Lower lobe of right lung (tissue), 2 donors: ENCODE data around the gene SPINK9. TPM values are rescaled to one million over a fixed set of nuclear protein-coding genes. Genes with fewer than 3 reads are reported as not detected.

Experiments
- ATAC-seq, 2 donors: fragments of 200-7000 bp; cut with Tn5 transposase; one replicate each; pipeline ENCODE4 v1.9.1; 2020 to 2022; ENCODE audit warnings: mild to moderate bottlenecking in 2 of 2, moderate library complexity in 2 of 2
- DNase-seq: peaks from one replicate; pipeline ENCODE4 v3.0.0-alpha.2; 2020
- H3K27ac ChIP-seq: fragments of 200-600 bp; one replicate; pipeline ENCODE4 v1.8.0; 2022
- H3K27me3 ChIP-seq: fragments of 200-600 bp; one replicate; pipeline ENCODE4 v1.8.0; 2022; ENCODE audit warnings: low read depth
- H3K36me3 ChIP-seq: fragments of 200-600 bp; one replicate; pipeline ENCODE4 v1.8.0; 2022; ENCODE audit warnings: mild to moderate bottlenecking
- H3K4me1 ChIP-seq: fragments of 200-600 bp; one replicate; pipeline ENCODE4 v1.8.0; 2022
- H3K4me3 ChIP-seq: fragments of 200-600 bp; one replicate; pipeline ENCODE4 v1.8.0; 2022; ENCODE audit warnings: mild to moderate bottlenecking
- H3K9me3 ChIP-seq: fragments of 200-600 bp; one replicate; pipeline ENCODE4 v1.8.0; 2022
- CTCF ChIP-seq: fragments of 200-600 bp; IDR thresholded peaks from one replicate; pipeline ENCODE4 v1.8.0; 2022; ENCODE audit warnings: antibody characterized with exemption, mild to moderate bottlenecking
- intact Hi-C: fragments of 100-400 bp; cut with DNase I; formaldehyde crosslinking; loops from one replicate; pipeline ENCODE4 v1.11.0; 2022
- total RNA-seq: library from RNA; stranded (reverse); fragmentation: NEBNext Ultra II Directional; extraction: Animal tissue kit (Norgen Biotek cat#: 25700); gene quantifications from one replicate; pipeline ENCODE4 v1.2.1, GENCODE V29; 2021
- donor health status: DM: no; HTN: yes; CAD: no; lungs with severe emphysema.

SPINK9 gene
- total RNA-seq, 1 donor from 2014 or later: not detected

DNA sequence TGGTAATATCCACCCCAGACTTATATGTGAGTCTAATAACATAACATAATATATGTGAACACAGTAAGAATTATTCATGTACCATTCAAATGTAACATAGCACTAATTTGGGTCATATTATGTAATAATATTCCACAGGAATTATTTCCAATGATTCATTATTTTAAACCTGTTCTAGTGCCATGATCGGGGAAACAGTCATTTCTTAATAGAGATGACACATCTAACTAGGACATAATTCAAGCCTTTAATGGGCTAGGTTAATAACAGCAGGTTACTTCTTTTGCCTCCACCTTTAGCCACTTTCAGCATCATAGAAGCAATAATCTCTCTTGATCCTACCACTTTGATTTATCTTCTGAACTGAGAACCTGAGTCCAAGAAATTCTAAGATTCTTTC lies 12.3 kb downstream of the SPINK9 start:
- ATAC-seq (no peak), DNase-seq (no peak)
- Histone ChIP-seq H3K27me3 (no peaks in the 10 kb centered on the region), H3K4me3 (no peak overlapping the region), H3K27ac (no peak overlapping the region), H3K36me3 (no peaks in the 10 kb centered on the region), H3K9me3 (no peaks in the 10 kb centered on the region), H3K4me1 (no peaks in the 10 kb centered on the region)
- intact Hi-C loops: no loop called here
- TF ChIP-seq CTCF: no peak

DNA sequence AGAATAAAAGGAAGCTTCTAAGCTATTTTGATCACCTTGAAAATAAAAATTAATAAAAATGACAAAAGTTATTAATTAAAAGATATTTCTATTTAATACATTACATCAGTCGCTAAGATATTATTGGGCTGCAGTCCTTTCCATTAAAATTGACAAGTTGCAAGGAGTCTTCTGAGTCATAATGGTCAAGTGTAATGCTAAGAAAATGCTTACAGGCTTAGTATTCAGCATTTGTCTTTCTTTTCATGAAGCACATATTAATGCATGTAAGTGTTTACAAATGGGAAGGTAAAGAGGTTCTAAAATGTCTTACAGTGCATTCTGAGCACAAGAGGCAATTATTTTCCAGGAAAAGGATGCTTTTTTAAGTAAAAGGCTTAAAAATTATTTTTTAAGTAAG lies 17.3 kb downstream of the SPINK9 start:
- Histone ChIP-seq H3K4me1 (no peaks in the 10 kb centered on the region), H3K4me3 (no peak overlapping the region), H3K36me3 (no peaks in the 10 kb centered on the region), H3K27ac (no peak overlapping the region), H3K27me3 (no peaks in the 10 kb centered on the region), H3K9me3 (no peaks in the 10 kb centered on the region)
- no peak for DNase-seq
- intact Hi-C loops: no loop called here
- peak in 1 of 2 donors; percentile 65 for ATAC-seq
- TF ChIP-seq CTCF: no peak

DNA sequence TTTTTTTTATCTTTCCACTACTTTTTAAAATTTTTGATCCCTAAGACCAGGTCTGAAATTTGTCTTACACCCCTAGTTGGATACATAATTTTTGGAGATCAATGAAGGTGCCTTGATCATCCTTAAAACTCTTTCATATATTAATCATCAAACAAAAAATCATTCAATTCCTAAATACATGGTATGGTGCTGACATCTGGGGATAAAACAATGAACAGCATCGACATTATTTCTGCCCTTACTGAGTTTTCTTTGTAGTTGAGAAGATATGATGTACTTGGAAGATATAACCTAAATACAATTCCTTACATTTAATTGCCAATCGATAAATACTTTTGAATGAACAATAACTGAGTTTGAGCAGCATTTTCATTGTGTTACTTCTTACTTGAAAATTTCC lies 18.3 kb downstream of the SPINK9 start:
- no peak for DNase-seq
- Histone ChIP-seq H3K4me1 (no peaks in the 10 kb centered on the region), H3K27ac (no peak overlapping the region), H3K27me3 (no peaks in the 10 kb centered on the region), H3K9me3 (no peaks in the 10 kb centered on the region), H3K36me3 (no peaks in the 10 kb centered on the region), H3K4me3 (no peak overlapping the region)
- intact Hi-C loops: no loop called here
- ATAC-seq: no peak
- TF ChIP-seq CTCF: no peak

DNA sequence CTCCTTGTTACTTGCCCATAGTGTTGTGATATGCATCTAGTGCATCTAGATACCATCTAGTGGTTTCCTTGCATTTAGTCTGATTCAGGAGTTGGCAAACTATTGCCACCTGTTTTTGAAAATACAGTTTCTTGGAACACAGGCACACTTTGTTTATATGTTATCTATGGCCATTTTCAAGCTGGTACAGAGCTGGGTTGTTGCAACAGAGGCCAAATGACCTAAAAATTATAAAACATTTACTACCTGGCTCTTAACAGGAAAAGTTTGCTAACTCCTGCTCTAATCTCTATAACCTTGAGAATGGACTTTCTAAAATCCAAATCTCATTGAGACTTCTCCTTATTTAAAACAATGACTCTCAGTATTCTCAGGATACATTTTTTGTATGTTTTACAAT lies 29.0 kb downstream of the SPINK9 start:
- H3K9me3 ChIP-seq: no peaks in the 10 kb centered on the region
- no peak for ATAC-seq
- intact Hi-C loops: no loop called here
- no peak for TF ChIP-seq CTCF
- H3K27me3 ChIP-seq: no peaks in the 10 kb centered on the region
- no peak for DNase-seq
- no peaks in the 10 kb centered on the region for H3K36me3 ChIP-seq
- H3K4me3 ChIP-seq: no peak overlapping the region
- H3K4me1 ChIP-seq: no peaks in the 10 kb centered on the region
- no peak overlapping the region for H3K27ac ChIP-seq

- Histone ChIP-seq H3K36me3 (no peaks in the 10 kb centered on the region), H3K4me3 (no peak overlapping the region), H3K4me1 (no peaks in the 10 kb centered on the region), H3K27me3 (no peaks in the 10 kb centered on the region), H3K9me3 (no peaks in the 10 kb centered on the region), H3K27ac (no peak overlapping the region)
- no peak for TF ChIP-seq CTCF
- no peak for ATAC-seq
- intact Hi-C loops: no loop called here
- DNase-seq: no peak
Observed at GRCh38 chr5:148368299-148368698, 32.9 kb downstream of the SPINK9 start.

DNA sequence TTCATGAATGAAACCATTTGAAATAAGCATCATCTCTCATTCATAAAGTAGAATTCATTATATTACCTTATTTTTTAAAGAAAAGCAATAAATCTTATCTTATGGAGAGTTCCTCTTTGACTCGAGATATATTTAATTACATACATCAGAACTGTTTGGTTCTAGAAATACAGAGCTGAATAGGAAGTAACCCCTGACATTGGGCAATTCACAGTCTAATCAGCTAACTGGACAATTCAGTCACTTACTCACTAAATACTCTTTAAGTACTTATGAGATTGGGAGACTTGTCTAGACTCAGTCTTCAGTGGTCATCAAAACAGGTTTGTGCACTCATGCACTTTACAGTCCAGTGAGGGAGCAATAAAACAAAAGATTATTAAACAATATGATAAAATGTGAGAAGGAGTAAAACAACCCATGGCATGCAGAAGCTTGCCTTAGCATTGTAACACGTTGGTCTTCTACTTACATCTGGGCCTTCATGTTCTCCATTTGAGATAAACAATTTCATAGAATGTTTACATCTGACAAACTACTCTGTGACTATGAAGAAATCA lies 36.9 kb downstream of the SPINK9 start:
- no peaks in the 10 kb centered on the region for H3K4me1 ChIP-seq
- ATAC-seq (no peak), DNase-seq (no peak)
- no peak overlapping the region for H3K27ac ChIP-seq
- TF ChIP-seq CTCF: no peak
- H3K9me3 ChIP-seq: no peaks in the 10 kb centered on the region
- H3K4me3 ChIP-seq: no peak overlapping the region
- no peaks in the 10 kb centered on the region for H3K27me3 ChIP-seq
- H3K36me3 ChIP-seq: no peaks in the 10 kb centered on the region
- intact Hi-C loops: no loop called here
